Renal pelvis (tissue), 4 donors: Measurements from ENCODE around the gene MGAT5. TPM values are rescaled to one million over a fixed set of nuclear protein-coding genes. Genes with fewer than 3 reads are reported as not detected.

Experiments used
- DNase-seq: peaks from one replicate; pipeline ENCODE4 v3.0.0-alpha.2; 2013
- polyA plus RNA-seq, 3 donors: library from polyadenylated mRNA; unstranded; fragments of 120-200 nt; gene quantifications; one replicate each; pipeline ENCODE4 v1.2.1, GENCODE V29; 2013; ENCODE audit not compliant: insufficient read length in 3 of 3

MGAT5 gene
- polyA plus RNA-seq, 3 donors, result 44.3 to 47.4 (median 46.4) TPM

- DNase-seq, result no peak
Observed at GRCh38 chr2:134501476-134502091, 247.7 kb downstream of the MGAT5 start.

GRCh38 chr2:134502104-134502503 is 248.2 kb downstream of the MGAT5 start:
- no peak for DNase-seq
